Skin epidermis (tissue), 12 donors: Measurements from ENCODE around the gene GBF1.
"Not testable (repeated sequence)": the region's sequence is repeated elsewhere in the genome, so short reads cannot be mapped to it uniquely, and the experiment has no call there.

Source experiments
- H3K27ac ChIP-seq, 21 experiments: fragments of 200-600 bp; sonication (generic) in 11 of 21; one replicate each; pipeline ENCODE4 v1.5.0; 2020; ENCODE audit warnings: mild to moderate bottlenecking in 3 of 21, inconsistent platforms in 2 of 21, moderate library complexity in 2 of 21
- H3K4me3 ChIP-seq, 7 experiments: fragments of 200-600 bp; sonication (generic) in 2 of 7; one replicate each; pipeline ENCODE4 v1.5.0; 2020; ENCODE audit warnings: inconsistent platforms in 2 of 7, mild to moderate bottlenecking in 2 of 7, moderate library complexity in 1 of 7

The GBF1 gene

DNA sequence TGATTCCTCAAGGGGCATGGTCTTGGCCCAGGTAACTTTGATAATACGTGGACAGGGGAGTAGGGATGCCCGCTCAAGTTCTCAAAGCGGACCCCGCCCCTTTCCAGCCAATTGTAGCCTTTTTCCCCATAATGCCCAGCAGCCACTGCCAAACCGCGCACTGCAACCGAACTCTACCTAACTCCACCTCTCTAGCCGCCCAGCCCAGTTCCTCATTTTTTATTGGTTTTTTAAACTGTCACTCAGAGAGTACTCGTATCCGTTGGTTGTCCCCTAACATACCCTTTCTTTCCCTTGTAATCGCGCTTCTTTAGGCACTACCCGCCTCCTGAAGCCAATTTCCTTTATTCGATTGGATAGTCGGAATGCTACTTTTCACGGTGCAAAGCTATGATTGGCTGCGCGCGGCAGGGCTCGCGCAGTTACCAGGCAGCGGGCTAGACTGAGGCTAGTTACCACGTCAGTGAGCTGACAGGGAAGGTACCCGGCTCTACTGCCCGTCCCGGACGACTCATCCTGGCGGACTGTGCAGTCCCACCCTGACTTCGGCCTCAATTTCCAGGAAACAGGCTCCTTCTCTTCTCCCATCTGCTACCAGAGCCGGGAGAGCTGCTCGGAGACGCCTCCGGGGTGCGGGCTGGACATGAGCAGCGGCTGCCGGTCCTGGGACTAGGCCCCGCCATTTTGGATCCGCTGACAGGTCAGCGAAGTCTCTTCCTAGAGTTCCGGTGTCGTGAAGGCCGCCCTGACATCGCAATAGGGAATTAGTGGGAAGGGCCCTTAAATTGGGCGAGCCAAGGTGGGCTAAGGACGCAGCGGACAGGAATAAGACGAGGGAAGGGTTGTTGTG, at the start of gene GBF1:
Gene GBF1, plus strand, starts transcription at position 451 of the 850 bp plus-strand sequence. CDS start 13,407 bp downstream, outside the sequence.
- Histone ChIP-seq H3K27ac (peak within 1 kb of the TSS; percentile 60 to 93 (median 89)), H3K4me3 (peak within 1 kb of the TSS; percentile 59 to 96 (median 79))

- H3K27ac ChIP-seq, result no peak overlapping the region
- H3K4me3 ChIP-seq, result no peak overlapping the region
Observed at GRCh38 chr10:102196893-102197292, 48.4 kb upstream of the GBF1 start.

DNA sequence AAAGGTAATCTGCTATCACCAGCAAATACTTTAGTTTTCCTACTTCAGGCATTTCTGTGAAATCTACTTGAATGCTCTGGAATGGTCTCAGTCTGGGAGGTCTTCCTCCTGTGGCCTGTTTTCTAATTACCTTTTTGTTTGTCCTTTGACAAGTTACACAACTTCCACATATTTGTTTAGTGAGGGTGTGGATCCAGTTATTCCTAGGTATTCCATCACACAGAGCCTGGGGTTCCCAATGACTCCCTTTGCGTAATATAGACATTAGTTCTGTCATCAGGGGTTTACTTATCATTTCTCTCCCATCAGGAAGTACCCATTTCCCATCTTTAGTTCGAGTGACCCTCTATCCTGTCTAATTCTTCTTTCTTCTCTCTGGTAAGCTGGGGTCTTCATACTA, 47.3 kb upstream of the GBF1 start:
- H3K27ac ChIP-seq, result no peak overlapping the region
- H3K4me3 ChIP-seq, result no peak overlapping the region

DNA sequence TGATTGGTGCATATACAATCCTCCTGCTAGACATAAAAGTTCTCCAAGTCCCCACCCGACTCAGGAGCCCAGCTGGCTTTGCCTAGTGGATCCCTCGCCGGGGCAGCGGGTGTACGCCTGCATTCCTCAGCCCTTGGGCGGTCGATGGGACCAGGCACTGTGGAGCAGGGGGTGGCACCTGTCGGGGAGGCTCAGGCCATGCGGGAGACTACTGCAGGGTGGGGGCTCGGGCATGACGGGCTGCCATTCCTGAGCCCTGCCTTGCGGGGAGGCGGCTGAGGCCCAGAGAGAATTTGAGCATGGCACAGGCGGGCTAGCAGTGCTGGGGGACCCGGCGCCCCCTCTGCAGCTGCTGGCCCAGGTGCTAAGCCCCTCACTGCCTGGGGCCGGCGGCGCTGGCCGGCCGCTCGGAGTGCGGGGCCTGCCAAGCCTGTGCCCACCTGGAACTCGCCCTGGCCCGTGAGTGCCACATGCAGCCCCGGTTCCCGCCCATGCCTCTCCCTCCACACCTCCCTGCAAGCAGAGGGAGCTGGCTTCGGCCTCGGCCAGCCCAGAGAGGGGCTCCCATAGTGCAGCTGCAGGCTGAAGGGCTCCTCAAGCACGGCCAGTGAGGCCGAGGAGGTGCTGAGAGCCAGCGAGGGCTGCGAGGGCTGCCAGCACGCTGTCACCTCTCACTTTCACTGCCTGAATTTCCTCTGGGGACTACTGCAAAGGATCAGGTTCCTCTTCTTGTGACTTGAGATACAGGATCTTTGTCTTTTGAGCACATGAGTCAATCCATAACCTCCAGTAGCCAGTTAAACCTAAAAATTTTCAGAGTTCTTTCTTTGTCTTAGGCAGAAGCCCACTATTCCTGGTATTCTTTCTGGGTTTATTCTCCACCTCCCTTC, 44.3 kb upstream of the GBF1 start:
- Histone ChIP-seq H3K4me3 (no peak overlapping the region), H3K27ac (no peak overlapping the region)

DNA sequence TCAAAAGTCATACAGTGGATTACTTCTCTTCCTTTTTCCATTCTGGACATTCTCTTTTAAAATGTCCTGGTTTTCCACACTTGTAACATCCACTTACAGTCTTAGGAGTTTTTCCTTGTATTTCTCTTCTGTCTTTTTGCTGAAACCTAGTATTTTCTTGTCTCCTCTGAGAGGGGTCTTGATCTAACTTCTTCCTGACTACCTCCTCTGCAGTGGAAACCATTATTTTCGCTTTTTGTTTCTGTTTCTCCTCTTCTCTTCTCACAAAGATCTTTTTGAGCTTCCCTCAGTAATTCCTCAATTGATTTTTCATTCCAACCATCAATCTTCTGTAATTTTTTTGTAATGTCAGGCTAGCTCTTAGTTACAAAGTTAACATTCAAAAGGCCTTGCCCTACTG, 42.9 kb upstream of the GBF1 start:
- no peak overlapping the region for H3K27ac ChIP-seq
- H3K4me3 ChIP-seq, result no peak overlapping the region

- no peak overlapping the region for H3K27ac ChIP-seq
- no peak overlapping the region for H3K4me3 ChIP-seq
Observed at GRCh38 chr10:102208311-102209035, 36.9 kb upstream of the GBF1 start.

GRCh38 chr10:102211615-102212299, 33.6 kb upstream of the GBF1 start:
- no peak overlapping the region for H3K4me3 ChIP-seq
- no peak overlapping the region for H3K27ac ChIP-seq

DNA sequence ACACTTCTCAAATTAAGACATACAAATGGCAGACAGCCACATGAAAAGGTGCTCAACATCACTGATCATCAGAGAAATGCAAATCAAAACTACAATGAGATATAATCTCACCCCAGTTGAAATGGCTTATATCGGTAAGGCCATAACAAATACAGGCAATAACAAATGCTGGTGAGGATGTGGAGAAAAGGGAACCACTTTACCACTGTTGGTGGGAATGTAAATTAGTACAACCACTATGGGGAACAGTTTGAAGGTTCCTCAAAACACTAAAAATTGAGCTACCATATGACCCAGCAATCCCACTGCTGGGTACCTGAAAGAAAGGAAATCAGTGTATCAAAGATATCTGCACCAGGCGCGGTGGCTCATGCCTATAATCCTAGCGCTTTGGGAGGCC, 31.7 kb upstream of the GBF1 start:
- H3K27ac ChIP-seq, H3K4me3 ChIP-seq: not testable (repeated sequence)

- Histone ChIP-seq H3K4me3 (no peak overlapping the region), H3K27ac (no peak overlapping the region)
Observed at GRCh38 chr10:102219370-102219769, 26.0 kb upstream of the GBF1 start.

DNA sequence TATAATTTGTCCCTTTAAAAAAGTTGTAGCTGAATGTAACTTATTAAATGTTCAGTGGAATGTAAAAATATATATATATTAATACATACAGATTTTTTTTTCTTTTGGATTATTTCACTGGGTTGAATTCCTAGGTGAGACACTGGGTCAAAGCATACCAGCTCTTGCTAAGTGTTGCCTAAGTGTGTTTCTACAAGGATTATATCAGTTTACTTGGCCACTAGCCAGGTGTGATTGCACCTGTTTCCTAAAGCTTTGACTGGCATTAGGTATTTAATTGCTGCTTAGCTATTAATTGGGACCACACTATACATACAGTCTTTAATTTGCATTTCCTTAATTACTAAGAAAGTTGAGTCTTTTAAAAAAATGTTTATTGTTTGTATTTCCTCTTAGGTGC, 24.7 kb upstream of the GBF1 start:
- H3K27ac ChIP-seq, result no peak overlapping the region
- H3K4me3 ChIP-seq, result no peak overlapping the region

- Histone ChIP-seq H3K27ac (no peak overlapping the region), H3K4me3 (no peak overlapping the region)
Observed at GRCh38 chr10:102222797-102223196, 22.5 kb upstream of the GBF1 start.

- H3K27ac ChIP-seq, result peak within 1 kb of the TSS in 19 of 21 experiments; percentile 3 to 79 (median 56)
- peak within 1 kb of the TSS in 6 of 7 experiments; percentile 6 to 35 (median 12) for H3K4me3 ChIP-seq
Observed at GRCh38 chr10:102225646-102226541, 19.4 kb upstream of the GBF1 start, which contains the start of gene ELOVL3. Gene ELOVL3 (plus strand): TSS chr10:102226299. CDS start chr10:102226549, 250 bp downstream.

DNA sequence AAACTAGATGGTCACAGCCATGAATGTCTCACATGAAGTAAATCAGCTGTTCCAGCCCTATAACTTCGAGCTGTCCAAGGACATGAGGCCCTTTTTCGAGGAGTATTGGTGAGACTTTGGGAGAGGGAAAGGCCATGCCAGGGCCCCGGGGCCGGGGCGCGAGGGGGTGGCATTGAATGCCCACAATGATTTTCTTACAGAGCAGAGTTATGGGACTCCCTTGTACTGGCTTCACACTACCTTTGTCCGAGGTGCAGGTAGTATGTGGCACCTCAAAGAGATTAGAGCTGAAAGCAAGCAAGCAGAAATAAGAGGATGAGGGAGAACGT, 18.8 kb upstream of the GBF1 start:
- Histone ChIP-seq H3K27ac (peak overlapping the region in 3 of 21 experiments; percentile 4 to 72 (median 55)), H3K4me3 (peak overlapping the region in 5 of 7 experiments; percentile 7 to 35 (median 14))

- H3K27ac ChIP-seq, result no peak overlapping the region
- H3K4me3 ChIP-seq, result no peak overlapping the region
Observed at GRCh38 chr10:102227050-102227449, 18.3 kb upstream of the GBF1 start.

DNA sequence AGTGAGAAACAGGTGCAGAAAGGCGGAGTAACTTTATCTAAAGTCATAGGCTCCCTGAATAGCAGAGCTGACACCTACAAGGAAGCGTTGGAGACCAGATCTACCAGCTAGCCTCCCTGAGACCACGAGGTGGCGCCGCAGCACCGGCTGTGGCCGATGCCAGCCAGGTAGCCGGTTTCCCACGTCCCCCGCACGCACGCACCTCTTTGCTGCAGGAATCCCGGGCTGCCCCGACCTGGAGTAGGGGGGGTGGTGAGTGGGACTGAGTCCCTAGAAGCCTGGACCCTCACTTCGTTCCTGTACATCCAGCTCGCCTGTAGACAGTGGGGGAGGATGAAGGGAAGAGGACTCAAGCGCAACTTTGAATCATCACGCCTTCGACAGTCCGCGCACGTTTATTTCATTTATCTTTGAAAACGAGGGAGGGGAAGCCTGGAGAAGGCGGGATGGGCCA, 15.5 kb upstream of the GBF1 start:
- Histone ChIP-seq H3K27ac (peak overlapping the region in 1 of 21 experiments; percentile 0), H3K4me3 (peak overlapping the region; percentile 25 to 52 (median 41))

GRCh38 chr10:102230264-102230860, 15.0 kb upstream of the GBF1 start:
- Histone ChIP-seq H3K27ac (peak overlapping the region in 1 of 21 experiments; percentile 0), H3K4me3 (peak overlapping the region; percentile 25 to 52 (median 41))

- Histone ChIP-seq H3K27ac (peak overlapping the region in 1 of 21 experiments; percentile 0), H3K4me3 (peak overlapping the region; percentile 25 to 52 (median 41))
Observed at GRCh38 chr10:102230861-102231356, 14.4 kb upstream of the GBF1 start.
